ENCODE data around the gene NOP58. TPM values are rescaled to one million over a fixed set of nuclear protein-coding genes. Genes with fewer than 3 reads are reported as not detected.
A peak's percentile ranks its signal among the peaks of the same experiment; 100 is the strongest.
"Not testable (repeated sequence)": the region's sequence is repeated elsewhere in the genome, so short reads cannot be mapped to it uniquely, and the experiment has no call there.

NOP58 gene
- total RNA-seq, 1 donor from 2014 or later: 75.2 TPM

DNA sequence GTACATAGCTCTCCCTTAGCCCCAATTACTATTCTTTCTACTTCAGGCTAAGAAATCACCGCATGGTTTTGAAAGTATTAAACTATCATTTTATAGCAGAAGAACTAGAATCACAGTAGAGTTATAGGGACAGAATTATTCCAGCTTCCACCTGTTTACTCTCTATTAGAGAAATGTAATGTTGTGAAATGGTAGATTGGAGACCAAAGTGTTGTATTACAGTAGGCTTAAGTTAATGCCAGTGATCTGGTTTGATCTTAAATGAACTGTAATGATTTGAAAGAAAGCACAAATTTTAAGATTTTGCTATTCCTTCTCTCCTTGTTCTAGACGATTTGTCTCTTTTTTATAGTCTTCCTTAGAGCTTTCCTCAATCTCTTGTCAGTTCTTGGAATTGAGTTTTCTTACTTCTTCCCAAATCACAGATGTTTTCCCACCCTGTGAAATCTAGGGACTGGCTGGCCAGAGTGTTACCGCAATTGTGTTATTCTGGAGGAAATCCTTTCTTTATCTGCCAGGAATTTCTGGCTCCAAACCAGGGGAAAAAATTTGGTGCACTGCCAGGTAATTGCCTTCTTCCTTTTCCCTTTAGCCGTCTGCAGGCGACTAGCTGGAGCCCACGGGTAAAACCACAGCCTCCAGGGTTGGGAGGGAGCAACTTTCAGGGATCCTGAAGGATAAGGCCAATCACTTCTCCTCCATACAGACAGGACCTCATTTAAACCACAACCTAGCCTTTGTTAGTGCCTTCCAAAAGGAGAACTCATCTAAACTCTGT lies 51.7 kb downstream of the NOP58 start:
- TF ChIP-seq, protein P1, sequence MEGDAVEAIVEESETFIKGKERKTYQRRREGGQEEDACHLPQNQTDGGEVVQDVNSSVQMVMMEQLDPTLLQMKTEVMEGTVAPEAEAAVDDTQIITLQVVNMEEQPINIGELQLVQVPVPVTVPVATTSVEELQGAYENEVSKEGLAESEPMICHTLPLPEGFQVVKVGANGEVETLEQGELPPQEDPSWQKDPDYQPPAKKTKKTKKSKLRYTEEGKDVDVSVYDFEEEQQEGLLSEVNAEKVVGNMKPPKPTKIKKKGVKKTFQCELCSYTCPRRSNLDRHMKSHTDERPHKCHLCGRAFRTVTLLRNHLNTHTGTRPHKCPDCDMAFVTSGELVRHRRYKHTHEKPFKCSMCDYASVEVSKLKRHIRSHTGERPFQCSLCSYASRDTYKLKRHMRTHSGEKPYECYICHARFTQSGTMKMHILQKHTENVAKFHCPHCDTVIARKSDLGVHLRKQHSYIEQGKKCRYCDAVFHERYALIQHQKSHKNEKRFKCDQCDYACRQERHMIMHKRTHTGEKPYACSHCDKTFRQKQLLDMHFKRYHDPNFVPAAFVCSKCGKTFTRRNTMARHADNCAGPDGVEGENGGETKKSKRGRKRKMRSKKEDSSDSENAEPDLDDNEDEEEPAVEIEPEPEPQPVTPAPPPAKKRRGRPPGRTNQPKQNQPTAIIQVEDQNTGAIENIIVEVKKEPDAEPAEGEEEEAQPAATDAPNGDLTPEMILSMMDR (IDR thresholded peaks at IDR 0.05; ENCODE audit: insufficient read depth, low read length, poor library complexity, severe bottlenecking): no peak
- peak; percentile 35 for DNase-seq (ENCODE audit: low read depth)
- Histone ChIP-seq H3K4me3 (ENCODE audit: low read depth, low read length) (no peak overlapping the region), H3K36me3 (ENCODE audit: control insufficient read depth, insufficient read depth, low read length) (no peaks in the 10 kb centered on the region), H3K27me3 (ENCODE audit: control insufficient read depth, insufficient read depth, low read length) (no peaks in the 10 kb centered on the region)

DNA sequence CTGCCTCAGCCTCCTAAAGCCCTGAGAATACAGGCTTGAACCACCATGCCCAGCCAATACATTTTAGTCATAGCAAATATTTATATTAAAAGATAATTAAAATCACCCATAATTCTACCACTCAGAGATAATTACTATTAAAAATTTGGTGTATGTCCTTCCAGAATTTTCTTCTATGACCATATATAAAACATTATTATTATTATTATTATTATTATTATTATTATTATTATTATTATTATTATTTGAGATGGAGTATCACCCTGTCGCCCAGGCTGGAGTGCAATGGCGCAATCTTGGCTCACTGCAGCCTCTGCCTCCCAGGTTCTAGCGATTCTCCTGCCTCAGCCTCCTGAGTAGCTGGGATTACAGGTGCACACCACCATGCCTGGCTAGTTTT lies 54.8 kb downstream of the NOP58 start:
- H3K4me3 ChIP-seq (ENCODE audit: low read depth, low read length); DNase-seq (ENCODE audit: low read depth); H3K36me3 ChIP-seq (ENCODE audit: control insufficient read depth, insufficient read depth, low read length); H3K27me3 ChIP-seq (ENCODE audit: control insufficient read depth, insufficient read depth, low read length): not testable (repeated sequence)

DNA sequence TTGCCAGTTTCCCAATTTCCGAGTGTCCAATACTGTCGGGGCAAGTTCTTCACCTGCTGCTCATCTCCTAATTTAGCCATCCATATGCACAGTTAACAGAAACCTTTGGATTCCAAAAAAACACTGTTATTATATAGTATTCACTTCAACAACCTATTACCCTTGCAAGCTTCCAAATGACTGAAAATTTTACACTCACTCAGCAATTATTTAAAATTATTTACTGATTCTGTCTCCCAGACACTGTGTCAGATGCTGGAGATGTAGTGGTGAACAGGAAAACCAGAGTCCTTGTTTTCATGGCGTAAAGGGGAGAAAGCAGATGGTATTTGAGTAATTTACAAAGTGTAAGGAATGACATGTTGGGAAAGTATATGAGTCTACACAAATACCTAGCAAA lies 56.9 kb downstream of the NOP58 start:
- Histone ChIP-seq H3K36me3 (ENCODE audit: control insufficient read depth, insufficient read depth, low read length) (peaks cover 2% of the 10 kb centered on the region), H3K4me3 (ENCODE audit: low read depth, low read length) (no peak overlapping the region), H3K27me3 (ENCODE audit: control insufficient read depth, insufficient read depth, low read length) (no peaks in the 10 kb centered on the region)
- DNase-seq (ENCODE audit: low read depth): no peak
- TF ChIP-seq, protein P1 (IDR thresholded peaks at IDR 0.05; ENCODE audit: insufficient read depth, low read length, poor library complexity, severe bottlenecking): no peak

DNA sequence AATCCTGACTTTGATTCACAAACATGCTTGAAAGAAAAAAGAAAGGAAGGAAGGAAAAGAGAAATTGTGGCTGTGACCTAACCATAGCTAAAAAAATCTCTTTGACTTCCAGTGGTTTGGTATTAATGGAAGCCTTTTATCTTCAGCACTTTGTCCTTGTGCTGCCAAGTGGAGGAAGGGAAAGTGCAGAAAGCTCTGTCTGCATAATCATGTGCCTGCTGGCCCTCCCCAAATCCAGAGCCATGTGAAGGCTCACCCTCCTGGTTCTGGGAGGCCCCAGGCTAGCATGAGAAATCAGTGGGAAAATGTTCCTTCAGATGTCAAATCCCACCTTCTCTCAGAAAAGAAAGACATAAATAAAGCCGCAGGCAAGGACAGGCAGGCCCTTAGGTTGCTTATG lies 62.3 kb downstream of the NOP58 start:
- DNase-seq (ENCODE audit: low read depth): no peak
- Histone ChIP-seq H3K36me3 (ENCODE audit: control insufficient read depth, insufficient read depth, low read length) (peaks cover 2% of the 10 kb centered on the region), H3K4me3 (ENCODE audit: low read depth, low read length) (no peak overlapping the region), H3K27me3 (ENCODE audit: control insufficient read depth, insufficient read depth, low read length) (no peaks in the 10 kb centered on the region)
- TF ChIP-seq, protein P1 (IDR thresholded peaks at IDR 0.05; ENCODE audit: insufficient read depth, low read length, poor library complexity, severe bottlenecking): no peak

DNA sequence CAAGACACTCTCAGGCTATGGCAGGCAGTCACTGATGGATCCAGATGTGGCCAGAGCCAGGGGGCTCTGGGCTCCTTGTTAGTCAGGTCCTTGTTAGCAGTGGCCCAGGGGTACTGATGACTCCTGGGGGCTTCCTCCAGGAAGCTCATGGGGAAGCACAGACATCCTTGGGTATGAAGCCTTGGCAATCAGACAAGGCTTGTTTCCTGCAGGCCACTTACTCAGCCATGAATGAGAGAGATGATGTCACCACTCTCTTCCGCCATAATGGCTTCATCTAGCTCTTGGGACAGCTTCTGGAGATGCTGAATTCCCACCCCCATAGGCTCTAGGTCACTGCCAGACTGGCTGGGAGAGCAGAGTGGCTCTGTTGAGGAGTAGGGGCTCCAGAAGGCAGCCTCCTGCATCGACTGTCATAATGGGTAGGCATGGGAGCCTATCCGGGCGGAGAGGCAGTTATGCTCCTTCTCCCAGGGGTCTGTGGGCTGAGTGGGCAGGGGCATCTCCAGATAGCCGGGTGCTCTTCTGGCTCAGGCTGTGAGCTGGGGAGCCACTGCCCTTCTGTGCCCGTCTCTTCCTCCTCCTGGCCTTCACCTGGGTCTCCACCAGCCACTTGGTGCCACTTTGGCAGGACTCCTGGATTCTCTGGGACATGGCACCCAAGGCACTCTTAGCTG lies 70.4 kb downstream of the NOP58 start:
- Histone ChIP-seq H3K4me3 (ENCODE audit: low read depth, low read length) (no peak overlapping the region), H3K36me3 (ENCODE audit: control insufficient read depth, insufficient read depth, low read length) (no peaks in the 10 kb centered on the region), H3K27me3 (ENCODE audit: control insufficient read depth, insufficient read depth, low read length) (no peaks in the 10 kb centered on the region)
- DNase-seq (ENCODE audit: low read depth): no peak
- TF ChIP-seq, protein P1 (IDR thresholded peaks at IDR 0.05; ENCODE audit: insufficient read depth, low read length, poor library complexity, severe bottlenecking): no peak

DNA sequence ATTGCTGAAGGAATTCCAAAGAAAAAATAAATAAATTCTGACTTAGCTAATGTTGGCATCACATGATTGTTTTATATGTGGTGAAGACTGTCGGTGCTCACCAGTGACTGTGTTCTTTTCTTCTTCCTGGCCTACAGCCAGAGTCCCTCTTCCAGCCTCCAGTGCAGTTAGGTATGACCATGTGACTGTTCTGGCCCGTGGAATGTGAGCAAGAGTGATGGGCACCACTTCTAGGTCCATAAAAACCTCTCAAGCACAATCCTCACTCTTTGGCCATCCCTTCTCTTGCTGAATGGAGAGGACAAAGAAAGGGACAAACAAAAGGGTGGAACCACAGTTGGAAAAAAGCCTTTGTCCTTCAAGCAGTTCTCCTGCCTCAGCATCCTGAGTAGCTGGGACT lies 71.6 kb downstream of the NOP58 start:
- Histone ChIP-seq H3K27me3 (ENCODE audit: control insufficient read depth, insufficient read depth, low read length) (no peaks in the 10 kb centered on the region), H3K4me3 (ENCODE audit: low read depth, low read length) (no peak overlapping the region), H3K36me3 (ENCODE audit: control insufficient read depth, insufficient read depth, low read length) (no peaks in the 10 kb centered on the region)
- TF ChIP-seq, protein P1 (IDR thresholded peaks at IDR 0.05; ENCODE audit: insufficient read depth, low read length, poor library complexity, severe bottlenecking): no peak
- no peak for DNase-seq (ENCODE audit: low read depth)

All from kidney epithelial cell (primary cell).